ENCODE measurements around the gene NID1.
A peak's percentile ranks its signal among the peaks of the same experiment; 100 is the strongest.

NID1 gene

DNA sequence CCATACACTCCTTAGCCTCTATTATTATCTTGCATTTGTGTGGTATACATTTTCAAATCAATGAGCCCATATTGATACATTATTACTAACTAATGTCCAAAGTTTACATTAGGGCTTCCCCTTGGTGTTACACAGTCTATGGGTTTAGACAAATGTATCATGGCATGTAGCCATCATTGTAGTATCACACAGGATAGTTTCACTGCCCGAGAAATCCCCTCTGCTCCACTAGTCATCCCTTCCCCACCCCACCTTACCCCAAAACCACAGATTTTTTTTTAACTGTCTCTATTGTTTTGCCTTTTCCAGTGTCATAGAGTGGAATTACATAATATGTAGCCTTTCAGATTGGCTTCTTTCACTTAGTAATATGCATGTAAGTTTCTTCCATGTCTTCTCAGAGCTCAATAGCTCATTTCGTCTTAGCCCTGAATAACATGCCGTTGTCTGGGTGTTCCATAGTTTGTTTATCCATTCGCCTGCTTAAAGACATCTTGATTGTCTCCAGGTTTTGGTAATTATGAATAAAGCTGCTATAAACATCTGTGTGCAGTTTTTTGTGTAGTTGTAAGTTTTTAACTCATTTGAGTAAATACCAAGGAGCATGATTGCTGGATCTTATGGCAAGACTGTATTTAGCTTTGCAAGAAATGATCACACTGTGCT lies 111.8 kb downstream of the NID1 start:
- no peak for DNase-seq

DNA sequence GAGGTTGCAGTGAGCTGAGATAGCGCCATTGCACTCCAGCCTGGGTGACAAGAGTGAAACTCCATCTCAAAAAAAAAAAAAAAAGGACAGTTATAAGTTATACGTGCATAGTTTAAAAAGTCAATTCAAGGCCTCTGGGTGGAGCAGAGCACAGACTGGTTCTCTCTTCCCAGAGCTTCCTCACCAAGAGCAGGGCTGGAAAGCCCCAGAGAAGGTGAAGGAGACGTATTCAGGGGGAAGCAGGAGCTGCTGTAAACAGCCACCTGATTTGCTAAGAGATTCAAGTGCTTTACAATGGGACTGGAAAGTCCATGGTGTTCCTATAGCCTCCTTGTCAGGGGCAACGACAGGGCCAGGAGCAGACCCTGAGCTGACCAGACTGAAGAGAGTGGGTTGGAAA lies 113.2 kb downstream of the NID1 start:
- no peak for DNase-seq

- no peak for DNase-seq
Observed at GRCh38 chr1:235950318-235950717, 114.6 kb downstream of the NID1 start.

DNA sequence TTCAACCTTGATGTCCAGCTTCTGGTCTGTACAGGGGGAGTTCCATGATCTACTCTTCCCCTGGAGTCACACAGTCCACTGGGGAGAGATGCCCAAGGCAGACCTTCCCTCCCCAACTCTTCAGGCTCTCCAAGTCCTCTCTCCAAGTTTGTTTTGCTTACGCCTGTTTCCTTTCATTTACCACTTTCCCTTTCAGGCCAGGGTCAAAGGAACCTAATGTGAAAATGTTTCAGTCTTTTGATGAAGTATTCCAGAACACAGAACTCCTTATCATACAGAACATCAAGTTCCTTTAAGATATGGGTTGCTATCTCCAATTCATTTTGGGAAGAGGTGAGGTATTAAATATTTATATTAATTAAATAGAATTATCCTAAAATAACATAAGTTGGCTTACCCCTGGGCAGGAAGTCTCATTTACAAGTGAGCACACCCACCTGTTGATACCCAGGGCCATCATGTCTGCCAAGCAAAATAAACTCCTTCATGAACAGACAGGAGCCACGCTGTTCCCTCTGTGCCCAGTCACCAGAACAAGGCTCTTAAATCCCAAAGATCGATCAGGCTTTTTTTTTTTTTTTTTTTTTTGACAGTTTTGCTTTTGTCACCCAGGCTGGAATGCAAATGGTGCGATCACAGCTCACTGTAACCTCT lies 116.0 kb downstream of the NID1 start:
- DNase-seq = no peak

- DNase-seq = no peak
Observed at GRCh38 chr1:235947989-235948388, 116.9 kb downstream of the NID1 start.

GRCh38 chr1:235946571-235946981 lies 118.3 kb downstream of the NID1 start:
- DNase-seq = no peak

GRCh38 chr1:235945775-235946570 lies 118.9 kb downstream of the NID1 start:
- DNase-seq = no peak

- no peak for DNase-seq
Observed at GRCh38 chr1:235943581-235944114, 121.2 kb downstream of the NID1 start.

GRCh38 chr1:235942979-235943575 lies 121.8 kb downstream of the NID1 start:
- no peak for DNase-seq

DNA sequence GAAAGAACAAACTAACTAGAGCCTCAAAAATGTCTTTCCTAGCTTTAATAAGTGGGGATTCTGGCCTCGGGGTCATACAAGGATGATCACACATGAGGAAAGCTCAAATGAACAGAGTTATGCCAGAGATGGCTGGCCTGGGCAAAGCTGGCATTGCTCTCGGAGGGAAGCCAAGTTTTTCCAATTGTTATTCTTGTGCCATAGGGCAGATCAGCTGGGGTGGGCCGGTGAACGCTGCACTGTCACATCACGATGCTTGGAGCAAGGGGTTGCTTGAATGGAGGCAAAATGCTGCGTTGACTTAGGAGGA lies 122.3 kb downstream of the NID1 start:
- DNase-seq = no peak

GRCh38 chr1:235941876-235942624 lies 122.8 kb downstream of the NID1 start:
- no peak for DNase-seq

GRCh38 chr1:235940285-235940684 lies 124.6 kb downstream of the NID1 start:
- no peak for DNase-seq

DNA sequence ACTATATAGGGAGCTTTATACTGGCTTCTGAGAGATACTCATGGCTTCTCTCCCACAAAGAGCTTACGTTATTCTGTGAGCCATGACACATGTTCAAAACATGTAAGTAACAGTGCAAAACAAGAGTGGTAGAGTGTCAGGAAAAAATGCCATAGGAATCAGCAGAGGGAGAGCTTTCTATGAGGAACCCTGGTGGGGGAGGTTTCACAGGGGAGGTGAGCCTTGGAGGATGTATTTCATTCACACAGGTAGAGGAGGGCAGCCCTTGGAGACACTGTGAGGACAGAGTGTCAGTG lies 125.5 kb downstream of the NID1 start:
- no peak for DNase-seq

GRCh38 chr1:235938709-235939479 lies 126.0 kb downstream of the NID1 start:
- peak; percentile 51 for DNase-seq

- DNase-seq = no peak
Observed at GRCh38 chr1:235937123-235937522, 127.8 kb downstream of the NID1 start.

GRCh38 chr1:235935235-235936225 lies 129.4 kb downstream of the NID1 start:
- DNase-seq = no peak

DNA sequence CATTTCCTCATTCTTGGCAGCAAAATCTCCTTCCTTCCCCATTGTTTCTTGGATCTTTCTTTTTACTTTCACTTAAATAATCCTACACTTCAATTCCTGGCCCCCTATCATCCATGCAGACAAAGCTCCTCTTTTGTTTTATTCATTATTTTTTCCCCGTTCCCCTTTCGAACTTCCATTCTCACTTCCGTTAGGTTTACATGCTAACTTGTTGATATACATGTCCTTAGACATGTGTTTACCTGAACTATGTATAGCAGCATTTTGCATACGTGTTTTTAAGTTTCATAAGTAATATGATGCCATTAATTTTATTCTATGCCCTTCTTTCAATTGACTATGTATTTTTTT lies 131.1 kb downstream of the NID1 start:
- no peak for DNase-seq

GRCh38 chr1:235933017-235933765 lies 131.7 kb downstream of the NID1 start:
- DNase-seq = no peak

DNA sequence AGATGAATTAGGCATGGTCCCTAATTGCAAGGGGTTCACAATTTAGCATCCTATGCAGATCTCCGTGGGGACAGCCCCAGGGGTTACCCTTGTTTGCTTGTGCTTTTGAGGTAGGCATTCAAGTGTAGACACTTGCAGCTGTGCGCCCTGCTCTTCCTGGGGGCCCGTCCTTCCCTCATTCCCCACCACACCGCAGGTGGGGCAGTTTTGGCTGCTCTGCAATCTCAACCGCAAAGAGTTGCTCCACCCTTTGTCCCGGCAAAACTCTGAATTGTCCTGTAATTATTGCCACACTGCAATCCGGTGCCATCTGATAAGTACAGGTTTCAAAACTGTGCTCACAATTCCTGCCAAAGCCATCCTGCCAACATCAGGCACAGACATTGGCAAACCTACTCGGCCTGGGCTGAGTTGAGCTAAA lies 132.8 kb downstream of the NID1 start:
- DNase-seq = no peak

DNA sequence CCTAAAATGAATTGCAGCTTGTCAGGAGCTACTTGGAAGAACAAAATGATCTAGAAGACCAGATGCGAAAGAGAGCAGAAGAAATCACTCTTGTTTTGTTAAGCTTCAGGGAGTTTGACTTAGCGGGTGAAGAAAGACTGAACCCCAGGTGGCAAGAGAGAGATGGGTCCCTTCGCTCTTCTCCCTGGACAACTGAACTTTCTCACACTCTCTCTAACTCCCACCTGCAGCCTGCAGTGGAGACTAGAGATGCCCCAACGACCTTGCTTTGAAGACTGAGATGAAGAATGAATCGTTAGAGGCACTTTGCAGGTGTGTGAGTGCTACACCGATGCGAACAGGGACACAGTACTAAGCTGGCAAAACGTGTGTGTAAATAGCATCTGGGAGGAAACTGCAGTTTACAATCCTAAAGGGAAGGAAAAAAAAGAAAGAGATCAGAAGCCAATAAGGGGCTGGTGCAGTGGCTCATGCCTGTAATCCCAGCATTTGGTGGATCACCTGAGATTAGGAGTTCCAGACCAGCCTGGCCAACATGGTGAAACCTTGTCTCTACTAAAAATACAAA lies 133.6 kb downstream of the NID1 start:
- no peak for DNase-seq
